GM23248 (cell line): Measurements from ENCODE around the gene BMERB1. TPM values are rescaled to one million over a fixed set of nuclear protein-coding genes. Genes with fewer than 3 reads are reported as not detected.

Source experiments
- DNase-seq: peaks from one replicate; pipeline ENCODE4 v3.0.0-alpha.2; 2015
- H2AFZ ChIP-seq: fragments of 200-600 bp; sonication (generic); 2 replicates; pipeline ENCODE4 v1.6.1; 2016; ENCODE audit warnings: antibody characterized with exemption
- H3F3A ChIP-seq: fragments of 200-600 bp; sonication (generic); 2 replicates; pipeline ENCODE4 v1.6.1; 2016; ENCODE audit warnings: mild to moderate bottlenecking, antibody characterized with exemption, mixed run types; ENCODE audit not compliant: insufficient read depth
- H3K27ac ChIP-seq: fragments of 200-600 bp; sonication (generic); 2 replicates; pipeline ENCODE4 v1.5.1; 2016; ENCODE audit warnings: mild to moderate bottlenecking
- H3K27me3 ChIP-seq: fragments of 200-600 bp; sonication (generic); replicated peaks from 2 replicates; pipeline ENCODE4 v1.6.1; 2016; ENCODE audit warnings: mild to moderate bottlenecking; ENCODE audit not compliant: insufficient read depth
- H3K36me3 ChIP-seq: fragments of 200-600 bp; sonication (generic); 2 replicates; pipeline ENCODE4 v1.6.1; 2016; ENCODE audit warnings: low read depth, mild to moderate bottlenecking
- H3K4me1 ChIP-seq: fragments of 200-600 bp; sonication (generic); 2 replicates; pipeline ENCODE4 v1.6.1; 2016; ENCODE audit warnings: mild to moderate bottlenecking; ENCODE audit not compliant: insufficient read depth
- H3K4me2 ChIP-seq: fragments of 200-600 bp; sonication (generic); one replicate; pipeline ENCODE4 v1.6.1; 2016; ENCODE audit warnings: mild to moderate bottlenecking; ENCODE audit not compliant: unreplicated experiment
- H3K4me3 ChIP-seq: fragments of 200-600 bp; sonication (generic); 2 replicates; pipeline ENCODE4 v1.5.1; 2016; ENCODE audit warnings: mild to moderate bottlenecking
- H3K79me2 ChIP-seq: fragments of 200-600 bp; sonication (generic); 2 replicates; pipeline ENCODE4 v1.6.1; 2016; ENCODE audit warnings: mild to moderate bottlenecking; ENCODE audit not compliant: insufficient read depth
- H3K9ac ChIP-seq: fragments of 200-600 bp; sonication (generic); 2 replicates; pipeline ENCODE4 v1.6.1; 2016; ENCODE audit warnings: mild to moderate bottlenecking
- H3K9me2 ChIP-seq: fragments of 200-600 bp; sonication (generic); 2 replicates; pipeline ENCODE4 v1.6.1; 2016; ENCODE audit warnings: mixed run types, mild to moderate bottlenecking, moderate library complexity; ENCODE audit not compliant: insufficient read depth
- H3K9me3 ChIP-seq: fragments of 200-600 bp; sonication (generic); one replicate; pipeline ENCODE4 v1.6.1; 2017; ENCODE audit warnings: low read depth
- H4K20me1 ChIP-seq: fragments of 200-600 bp; sonication (generic); 2 replicates; pipeline ENCODE4 v1.6.0; 2016; ENCODE audit not compliant: insufficient read depth
- EZH2 ChIP-seq: fragments of 200-600 bp; sonication (generic); IDR thresholded peaks from 2 replicates; pipeline ENCODE4 v1.6.1; 2018; ENCODE audit warnings: antibody characterized with exemption, mild to moderate bottlenecking; ENCODE audit not compliant: insufficient read depth, poor library complexity, severe bottlenecking
- EZH2phosphoT487 ChIP-seq: fragments of 200-600 bp; sonication (generic); IDR thresholded peaks from 2 replicates; pipeline ENCODE4 v1.6.1; 2018; ENCODE audit warnings: antibody characterized with exemption, moderate library complexity, mild to moderate bottlenecking, low read depth; ENCODE audit not compliant: insufficient read depth
- WGBS, 2 experiments: methylation state at CpG; one replicate each; pipeline ENCODE4 v1.1.6; 2015 to 2017; ENCODE audit warnings: low lambda C conversion rate in 2 of 2, low coverage in 1 of 2; ENCODE audit errors: missing lambda C conversion rate in 2 of 2; 5-methylcytosine and 5-hydroxymethylcytosine counted together
- in situ Hi-C: fragments of 300-500 bp; cut with MboI; formaldehyde crosslinking; loops from 2 replicates; pipeline ENCODE4 v1.15.0; 2020
- polyA plus RNA-seq: library from polyadenylated mRNA; unstranded; fragments of >200 nt; fragmentation: Nextera tagmentation; extraction: Ambion mirVana; gene quantifications from 2 replicates; pipeline ENCODE4 v1.2.1, GENCODE V29; 2016
- total RNA-seq: library from RNA; depleted of rRNA; stranded (reverse); fragments of >200 nt; shearing (Covaris generic); gene quantifications from 2 replicates; pipeline ENCODE4 v1.2.3, GENCODE V29; 2014

Gene BMERB1
- total and polyA plus RNA-seq, 2 experiments from 2014 or later = 55.2 to 94.1 TPM

GRCh38 chr16:15621456-15621855 is 187.1 kb downstream of the BMERB1 start:
- no peaks in the 10 kb centered on the region for H3K9me3 ChIP-seq
- TF ChIP-seq EZH2 (no peak), EZH2phosphoT487 (no peak)
- H3K4me2 ChIP-seq = no peak overlapping the region
- DNase-seq = no peak
- H3K9me2 ChIP-seq = no peaks in the 10 kb centered on the region
- peaks cover 26% of the 10 kb centered on the region; the same call in 1 of the 2 replicates for H3K36me3 ChIP-seq
- H4K20me1 ChIP-seq = no peaks in the 10 kb centered on the region
- H3K27ac ChIP-seq = no peak overlapping the region
- no peak overlapping the region for H3K9ac ChIP-seq
- H3F3A ChIP-seq = peaks cover 24% of the 10 kb centered on the region; the same call in 1 of the 2 replicates
- no peak overlapping the region for H2AFZ ChIP-seq
- peaks cover 18% of the 10 kb centered on the region for H3K4me1 ChIP-seq
- WGBS, 2 experiments = 97 to 98% methylated on average over 4 of the region's 4 CpGs
- no peak overlapping the region for H3K4me3 ChIP-seq
- H3K27me3 ChIP-seq = no peaks in the 10 kb centered on the region
- in situ Hi-C loops = no loop called here
- H3K79me2 ChIP-seq = no peaks in the 10 kb centered on the region

GRCh38 chr16:15621889-15622288 is 187.5 kb downstream of the BMERB1 start:
- no peaks in the 10 kb centered on the region for H3K79me2 ChIP-seq
- no peaks in the 10 kb centered on the region for H4K20me1 ChIP-seq
- TF ChIP-seq EZH2 (no peak), EZH2phosphoT487 (no peak)
- in situ Hi-C loops = no loop called here
- peaks cover 18% of the 10 kb centered on the region for H3K4me1 ChIP-seq
- 91 to 95% methylated on average over 8 of the region's 8 CpGs for WGBS, 2 experiments
- no peak overlapping the region for H3K4me3 ChIP-seq
- H3F3A ChIP-seq = peaks cover 20% of the 10 kb centered on the region; the same call in 1 of the 2 replicates
- peaks cover 26% of the 10 kb centered on the region; the same call in 1 of the 2 replicates for H3K36me3 ChIP-seq
- no peak overlapping the region for H3K4me2 ChIP-seq
- DNase-seq = no peak
- H3K9me2 ChIP-seq = no peaks in the 10 kb centered on the region
- H3K27ac ChIP-seq = no peak overlapping the region
- H3K9me3 ChIP-seq = no peaks in the 10 kb centered on the region
- H3K27me3 ChIP-seq = no peaks in the 10 kb centered on the region
- no peak overlapping the region for H2AFZ ChIP-seq
- H3K9ac ChIP-seq = no peak overlapping the region

- H3K27ac ChIP-seq = no peak overlapping the region
- no peaks in the 10 kb centered on the region for H3K27me3 ChIP-seq
- H3F3A ChIP-seq = no peaks in the 10 kb centered on the region
- H3K9me3 ChIP-seq = no peaks in the 10 kb centered on the region
- TF ChIP-seq EZH2 = no peak
- TF ChIP-seq EZH2phosphoT487 = no peak
- no peaks in the 10 kb centered on the region for H3K4me1 ChIP-seq
- DNase-seq = no peak
- peaks cover 13% of the 10 kb centered on the region; the same call in 1 of the 2 replicates for H3K79me2 ChIP-seq
- peaks cover 68% of the 10 kb centered on the region for H3K36me3 ChIP-seq
- H2AFZ ChIP-seq = no peak overlapping the region
- H3K9me2 ChIP-seq = no peaks in the 10 kb centered on the region
- in situ Hi-C loops = no loop called here
- WGBS, 2 experiments = 94 to 96% methylated on average over 2 of the region's 2 CpGs
- no peaks in the 10 kb centered on the region for H4K20me1 ChIP-seq
- H3K9ac ChIP-seq = no peak overlapping the region
- no peak overlapping the region for H3K4me3 ChIP-seq
- H3K4me2 ChIP-seq = no peak overlapping the region
Measured at GRCh38 chr16:15631730-15632409, 197.5 kb downstream of the BMERB1 start.

GRCh38 chr16:15635926-15636325 is 201.5 kb downstream of the BMERB1 start:
- DNase-seq = no peak
- H3K4me1 ChIP-seq = no peaks in the 10 kb centered on the region
- TF ChIP-seq EZH2phosphoT487 = no peak
- TF ChIP-seq EZH2 = no peak
- no peaks in the 10 kb centered on the region for H4K20me1 ChIP-seq
- no peak overlapping the region for H3K27ac ChIP-seq
- no peaks in the 10 kb centered on the region for H3K9me2 ChIP-seq
- H3K4me3 ChIP-seq = no peak overlapping the region
- 97% methylated on average over 9 of the region's 9 CpGs for WGBS, 2 experiments
- in situ Hi-C loops = no loop called here
- no peaks in the 10 kb centered on the region for H3K9me3 ChIP-seq
- peaks cover 36% of the 10 kb centered on the region for H3K79me2 ChIP-seq
- H3K27me3 ChIP-seq = no peaks in the 10 kb centered on the region
- no peak overlapping the region for H3K4me2 ChIP-seq
- peaks cover 66% of the 10 kb centered on the region for H3K36me3 ChIP-seq
- H3K9ac ChIP-seq = no peak overlapping the region
- H2AFZ ChIP-seq = no peak overlapping the region
- no peaks in the 10 kb centered on the region for H3F3A ChIP-seq
